GM21423 (cell line): Measurements from ENCODE around the gene SH2D5.
"Not testable (repeated sequence)": the region's sequence is repeated elsewhere in the genome, so short reads cannot be mapped to it uniquely, and the experiment has no call there.

Source experiments
- ATAC-seq: cut with Tn5 transposase; IDR thresholded peaks from one replicate; pipeline ENCODE4 v1.9.1; 2021; ENCODE audit warnings: mild to moderate bottlenecking, moderate library complexity; ENCODE audit not compliant: unreplicated experiment

The SH2D5 gene

DNA sequence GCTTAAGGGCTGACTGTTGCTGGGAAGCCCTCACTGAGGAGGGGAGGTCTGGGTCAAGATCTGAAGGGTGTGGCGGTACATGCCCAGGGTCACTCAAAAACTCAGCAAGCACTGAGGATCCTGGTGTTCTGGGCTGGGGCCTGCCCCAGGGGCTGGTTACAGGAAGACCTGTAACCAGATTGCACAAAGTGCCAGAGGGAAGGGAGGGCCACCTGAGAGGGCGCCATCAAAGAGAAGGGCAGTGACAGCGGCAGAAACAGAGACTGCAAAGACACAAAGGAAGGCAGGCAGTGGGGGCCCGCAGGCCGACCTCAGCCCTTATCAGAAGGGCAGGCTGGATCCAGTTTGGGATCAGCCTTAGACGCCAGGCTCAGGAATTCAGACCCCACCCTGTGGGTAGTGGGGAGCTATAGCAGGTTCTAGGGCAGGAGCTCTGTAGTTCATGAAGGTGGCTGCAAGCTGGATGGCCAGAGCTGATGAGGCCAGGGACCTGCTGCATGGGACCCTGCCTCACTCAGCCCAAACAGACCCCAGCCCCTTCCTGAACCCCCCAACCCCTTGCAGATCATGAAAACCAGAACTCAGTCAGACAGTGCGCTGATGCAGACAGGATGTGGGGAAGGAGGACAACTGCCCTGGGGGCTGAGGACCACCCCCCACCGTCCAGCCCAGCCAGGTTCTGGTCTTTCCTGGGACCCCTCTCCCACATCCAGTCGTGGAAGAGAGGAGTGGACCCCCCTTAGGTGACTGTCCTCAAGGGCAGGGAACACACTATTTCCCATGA is 3.9 kb downstream of the SH2D5 start:
- ATAC-seq: no peak

DNA sequence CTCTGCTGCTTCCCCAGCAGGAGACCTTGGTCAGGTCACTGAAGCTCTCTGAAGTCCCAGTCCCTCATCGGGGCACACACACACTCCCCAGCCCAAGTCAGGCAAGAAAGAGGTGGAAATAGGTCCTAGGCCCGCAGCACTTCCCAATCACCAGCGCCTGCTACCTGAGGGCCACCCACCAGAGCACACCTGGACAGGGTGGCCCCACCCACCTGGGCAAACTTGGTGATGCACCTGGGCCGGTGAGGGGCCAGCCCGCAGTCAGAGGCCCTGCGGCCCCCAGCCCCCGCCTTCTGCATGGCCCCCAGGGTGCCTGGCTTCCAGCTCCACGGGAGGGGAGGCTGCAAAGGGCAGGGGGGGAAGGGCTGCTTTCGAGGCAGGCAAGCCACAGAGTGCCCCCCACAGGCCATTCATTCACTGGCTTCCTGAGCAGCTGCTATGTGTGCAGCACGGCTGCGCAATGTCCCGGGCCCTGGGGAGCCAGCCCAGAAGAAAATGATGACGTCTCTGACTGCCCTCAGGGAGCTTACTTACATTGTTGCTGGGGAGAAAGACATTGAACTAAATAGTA is 4.7 kb downstream of the SH2D5 start:
- ATAC-seq: no peak

DNA sequence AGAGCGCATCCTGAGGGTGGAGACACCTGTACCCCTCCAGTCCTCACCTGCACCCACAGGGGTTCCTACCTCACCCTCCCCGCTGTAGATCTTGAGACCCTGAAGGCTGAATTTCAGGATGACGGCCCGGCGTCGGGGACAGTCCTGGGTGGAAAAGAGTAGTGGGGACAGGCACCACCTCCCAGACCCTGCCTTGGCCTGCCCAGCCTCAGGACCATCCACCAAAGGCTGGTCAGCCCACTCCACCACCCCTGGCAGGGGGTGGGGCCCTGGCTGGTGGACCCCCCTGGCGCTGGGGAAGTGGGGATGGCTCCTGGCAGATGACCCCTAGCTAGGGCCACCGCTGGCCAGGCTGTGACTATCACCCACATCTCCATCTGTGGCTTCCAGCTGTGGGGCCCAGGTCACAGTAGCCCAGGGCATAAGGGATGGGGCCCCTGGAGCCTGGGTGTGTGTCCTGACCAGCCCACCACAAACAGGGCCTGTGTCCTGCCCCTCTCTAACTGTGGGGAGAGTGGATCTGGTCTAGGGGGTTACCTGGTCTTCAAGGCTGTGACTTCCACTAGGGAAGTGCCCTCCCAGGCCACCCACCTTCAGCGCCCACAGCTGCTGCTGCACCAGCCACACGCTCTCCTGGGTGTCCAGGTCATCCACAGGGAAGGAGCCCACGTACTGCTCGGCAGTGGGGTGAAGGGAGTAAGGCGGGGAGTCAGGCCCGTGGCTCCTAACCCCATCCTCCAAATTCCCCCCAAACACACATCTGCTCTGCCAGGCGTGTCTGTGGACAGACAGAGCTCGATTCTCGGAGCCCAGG is 5.4 kb downstream of the SH2D5 start:
- ATAC-seq: no peak

DNA sequence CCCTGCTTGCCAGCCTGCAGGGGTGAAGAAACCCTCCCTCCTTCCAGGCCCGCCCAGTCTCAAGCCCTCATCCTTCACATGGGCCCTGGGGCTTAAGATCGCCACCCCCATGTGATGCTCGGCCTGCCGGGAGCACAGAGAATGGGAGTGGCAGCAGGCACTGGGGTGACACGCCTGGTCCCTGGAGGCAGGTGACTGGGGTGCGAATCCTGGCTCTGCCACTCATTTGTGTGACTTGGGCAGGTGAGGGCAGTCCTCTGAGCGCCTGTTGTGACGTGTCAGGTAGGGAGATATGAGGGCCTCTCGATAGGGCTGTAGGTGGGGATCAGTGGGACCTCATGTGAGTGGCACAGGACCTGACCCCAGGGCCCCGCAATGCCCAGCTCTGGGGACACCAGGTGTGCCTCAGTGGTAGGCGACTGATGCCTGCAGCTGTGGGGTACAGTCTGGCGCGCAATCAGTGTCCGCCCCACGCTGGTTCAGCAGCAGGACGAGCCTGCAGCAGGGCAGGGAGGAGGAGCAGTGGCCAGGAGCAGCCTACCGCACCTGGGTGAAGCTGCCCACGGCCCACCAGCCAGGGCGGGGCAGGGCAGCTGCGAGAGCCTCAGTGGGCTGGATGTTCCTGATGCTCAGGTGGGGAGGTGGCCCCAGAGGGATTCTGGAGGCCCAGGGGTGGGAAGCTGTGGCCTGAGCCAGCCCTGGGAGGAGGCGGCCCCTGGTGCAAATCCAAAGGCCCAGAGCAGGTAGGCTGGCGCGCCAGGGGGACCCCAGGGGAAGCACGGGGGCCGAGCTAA is 6.2 kb downstream of the SH2D5 start:
- no peak for ATAC-seq

DNA sequence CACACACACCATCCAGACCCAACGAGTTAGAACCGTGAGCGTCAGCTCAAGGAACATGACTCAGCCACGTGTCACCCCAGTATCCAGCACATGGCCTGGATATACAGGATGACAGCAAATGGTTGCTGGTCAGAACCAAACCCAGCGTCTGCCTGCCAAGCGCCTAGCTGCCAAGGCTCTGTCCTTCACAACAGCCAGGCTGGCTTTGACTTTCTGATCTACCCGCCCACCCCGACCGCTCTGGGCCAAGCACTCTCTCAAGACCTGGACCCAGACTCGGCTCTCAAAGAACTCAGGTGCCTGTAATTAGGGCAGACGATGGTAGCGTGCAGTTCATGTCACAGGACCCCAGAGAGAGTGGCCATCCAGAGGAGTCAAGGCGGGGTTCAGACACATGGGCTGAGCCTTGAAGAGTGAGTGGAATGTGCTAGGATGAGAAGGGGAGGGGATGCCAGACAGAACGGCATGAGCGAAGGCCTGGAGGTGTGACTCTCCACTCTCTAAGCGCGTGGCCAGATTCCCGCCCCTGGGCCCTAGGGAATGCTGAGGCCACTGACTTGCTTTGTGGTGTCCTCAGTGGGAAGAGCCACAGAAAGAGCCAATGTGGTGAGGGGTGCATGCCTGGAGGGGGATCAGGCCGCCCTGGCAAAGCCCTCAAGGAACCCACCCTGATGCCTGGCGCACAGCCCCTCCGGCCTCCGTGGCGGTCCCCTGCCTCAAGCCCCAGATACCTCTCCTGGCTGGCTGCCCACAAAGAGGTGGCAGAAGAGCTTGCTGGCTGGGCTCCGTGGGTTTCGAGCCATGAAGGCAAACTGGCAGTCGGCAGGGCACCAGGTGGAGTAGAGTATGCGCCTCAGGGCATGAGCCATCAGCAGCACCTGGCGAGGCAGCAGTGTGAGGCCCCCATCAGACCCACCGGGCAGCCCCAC is 7.0 kb downstream of the SH2D5 start:
- no peak for ATAC-seq

DNA sequence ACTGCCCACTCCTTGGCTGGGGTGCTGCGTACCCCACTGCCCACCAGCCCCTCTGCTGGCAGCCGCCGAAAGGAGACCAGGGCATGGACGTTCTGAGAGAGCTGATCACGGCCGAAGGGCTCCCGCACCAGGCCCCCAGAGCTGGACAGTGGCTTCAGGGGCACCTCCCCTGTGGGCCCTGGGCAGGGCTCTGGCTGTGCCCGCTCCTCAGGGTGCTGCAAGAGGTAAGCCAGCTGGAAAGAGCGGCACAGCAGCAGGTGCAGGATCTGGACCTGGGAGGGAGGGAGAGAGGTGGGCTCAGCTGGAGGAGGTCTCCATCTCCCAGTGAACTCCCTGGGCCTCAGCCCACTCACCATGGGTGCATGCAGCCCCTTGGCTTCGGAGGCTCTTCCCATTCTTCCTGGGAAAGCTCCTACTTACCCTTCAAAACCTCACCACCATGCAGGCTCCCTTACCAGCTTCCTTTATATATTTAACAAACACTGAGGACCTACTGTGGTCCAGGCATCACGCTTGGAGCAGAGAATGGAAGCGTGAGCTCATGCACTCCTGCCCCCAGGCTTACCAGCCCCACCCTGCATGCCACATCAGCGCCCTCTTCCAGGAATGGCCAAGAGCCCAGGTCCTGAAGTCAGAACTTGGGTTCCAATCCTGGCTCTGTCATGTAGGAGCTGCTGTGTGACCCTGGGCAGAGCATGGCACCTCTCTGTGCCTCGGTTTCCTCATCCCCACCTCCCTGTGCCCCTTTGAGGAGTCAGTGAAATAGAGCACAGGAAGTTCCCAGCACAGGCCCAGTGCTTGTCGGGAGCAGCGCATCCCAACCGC is 7.9 kb downstream of the SH2D5 start:
- ATAC-seq: no peak

DNA sequence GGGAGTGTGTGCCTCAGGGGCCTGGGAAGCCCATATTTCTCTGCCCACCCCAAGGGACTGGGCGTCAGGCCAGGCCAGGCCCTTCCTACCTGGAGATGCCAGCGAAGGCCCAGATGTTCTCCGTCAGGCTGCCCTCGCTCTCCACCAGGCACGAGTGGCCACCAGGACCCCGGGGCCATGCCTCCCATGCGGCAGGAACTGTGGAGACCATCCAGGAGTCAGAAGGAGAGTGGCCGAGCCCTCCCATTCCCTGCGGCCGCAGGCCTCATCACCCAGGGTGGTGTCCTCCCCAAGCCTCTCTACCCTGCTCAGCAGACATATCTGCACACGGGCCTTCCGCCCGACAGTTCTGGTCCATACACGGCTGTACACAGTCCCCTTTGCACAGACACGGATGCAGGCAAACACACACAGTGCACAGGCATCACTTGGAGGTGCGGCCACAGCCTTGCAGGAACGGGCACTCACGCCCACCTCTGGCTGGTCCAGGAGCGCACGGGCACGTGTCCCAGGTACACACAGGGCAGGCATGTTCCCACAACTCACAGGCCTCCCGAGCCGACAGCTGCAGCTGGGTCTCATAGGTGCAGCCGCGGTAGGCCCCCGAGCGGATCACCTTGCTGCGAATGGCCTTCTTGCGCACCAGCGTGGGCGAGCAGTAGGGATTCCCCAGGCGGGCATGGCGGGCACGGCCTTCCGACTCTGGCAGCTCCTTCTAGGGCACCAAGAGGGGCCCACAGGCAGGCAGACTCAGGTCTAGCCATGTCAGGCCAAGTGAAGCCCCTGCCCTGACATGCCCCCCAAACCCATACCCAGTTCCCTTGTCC is 8.8 kb downstream of the SH2D5 start:
- ATAC-seq: no peak

DNA sequence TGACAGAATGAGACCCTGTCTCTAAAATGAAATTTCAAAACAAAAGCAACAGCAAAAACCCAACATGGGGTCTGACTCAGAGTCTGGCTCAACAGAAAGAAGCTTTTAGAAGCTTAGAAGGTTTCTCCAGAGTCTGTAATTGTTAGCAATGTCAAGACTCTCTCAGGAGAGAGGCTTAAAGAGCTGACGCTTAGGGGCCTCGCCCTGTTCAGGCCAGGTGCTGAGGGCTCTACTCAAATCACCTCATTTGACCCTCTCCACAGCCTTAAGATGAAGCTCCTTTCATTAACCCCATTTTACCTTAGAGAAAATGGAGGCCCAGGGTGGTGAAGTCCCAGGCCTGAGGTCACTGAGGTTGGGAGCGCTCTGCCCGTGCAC is 9.4 kb downstream of the SH2D5 start:
- no peak for ATAC-seq

DNA sequence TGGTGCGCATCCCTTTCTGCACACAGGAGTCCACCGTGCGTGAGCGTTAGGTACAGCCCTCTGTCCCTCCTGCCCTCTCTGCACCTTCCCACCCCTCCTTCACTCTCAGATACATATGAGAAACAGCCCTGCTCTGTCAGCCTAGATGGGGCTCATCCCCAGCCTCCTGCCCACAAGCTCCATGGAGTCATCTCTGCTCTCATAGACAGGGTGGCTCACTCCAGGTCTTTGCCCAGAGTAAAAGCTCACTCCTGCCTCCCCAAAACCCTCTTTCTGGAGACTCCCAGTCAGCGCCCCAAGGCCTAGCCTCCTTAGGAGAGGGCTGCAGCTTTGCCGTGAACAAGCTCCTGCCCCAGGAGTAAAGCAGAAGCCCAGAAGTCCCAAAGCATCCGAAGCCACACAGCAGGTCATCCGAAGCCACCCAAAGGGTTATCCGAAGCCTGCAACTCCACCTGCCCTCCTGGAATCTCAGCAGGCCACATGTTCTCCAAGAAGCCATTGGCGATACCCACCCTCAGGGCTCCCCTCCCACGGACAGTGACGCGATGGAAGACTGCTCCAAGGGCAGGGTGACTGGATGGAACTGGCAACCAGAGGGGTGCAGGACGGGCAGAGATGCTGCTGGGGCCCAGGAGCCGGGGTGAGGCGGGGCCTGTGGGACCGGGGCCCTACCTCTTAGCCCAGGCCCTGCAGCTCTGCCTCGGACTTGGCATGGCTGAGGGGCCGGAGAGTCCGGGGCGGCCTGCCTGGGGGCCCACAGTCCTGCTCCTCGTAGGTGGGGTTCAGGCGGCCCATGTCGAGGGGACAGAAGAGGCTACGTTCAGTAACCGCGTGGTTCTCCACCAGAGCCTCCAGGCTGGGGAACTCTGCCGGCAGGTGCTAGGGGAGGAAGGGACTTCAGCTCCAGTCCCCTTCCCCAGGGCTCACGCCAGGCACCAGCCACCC is 11.1 kb downstream of the SH2D5 start:
- no peak for ATAC-seq

DNA sequence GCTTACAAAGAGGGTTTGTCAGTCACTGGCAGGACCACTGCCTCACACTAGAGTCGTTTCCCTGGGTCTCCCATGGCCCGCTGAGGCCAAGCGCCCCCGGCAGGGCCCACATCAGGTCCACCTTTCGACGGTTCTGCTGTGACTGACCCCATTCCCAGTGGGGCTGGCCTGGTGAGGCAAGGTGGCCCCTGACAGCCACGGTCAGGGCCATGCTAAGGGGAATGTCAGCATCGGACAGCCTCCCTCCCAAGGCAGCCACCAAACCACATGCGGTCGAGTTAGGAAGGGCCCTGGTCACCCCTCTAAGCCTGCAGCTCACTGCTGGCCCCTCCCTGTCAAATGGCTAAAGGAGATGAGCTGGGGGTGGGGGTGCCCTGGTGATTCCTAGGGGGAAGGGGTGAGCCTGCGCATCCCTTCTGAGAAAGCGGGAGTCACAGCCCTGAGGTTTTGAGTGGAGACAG is 11.8 kb downstream of the SH2D5 start:
- no peak for ATAC-seq

DNA sequence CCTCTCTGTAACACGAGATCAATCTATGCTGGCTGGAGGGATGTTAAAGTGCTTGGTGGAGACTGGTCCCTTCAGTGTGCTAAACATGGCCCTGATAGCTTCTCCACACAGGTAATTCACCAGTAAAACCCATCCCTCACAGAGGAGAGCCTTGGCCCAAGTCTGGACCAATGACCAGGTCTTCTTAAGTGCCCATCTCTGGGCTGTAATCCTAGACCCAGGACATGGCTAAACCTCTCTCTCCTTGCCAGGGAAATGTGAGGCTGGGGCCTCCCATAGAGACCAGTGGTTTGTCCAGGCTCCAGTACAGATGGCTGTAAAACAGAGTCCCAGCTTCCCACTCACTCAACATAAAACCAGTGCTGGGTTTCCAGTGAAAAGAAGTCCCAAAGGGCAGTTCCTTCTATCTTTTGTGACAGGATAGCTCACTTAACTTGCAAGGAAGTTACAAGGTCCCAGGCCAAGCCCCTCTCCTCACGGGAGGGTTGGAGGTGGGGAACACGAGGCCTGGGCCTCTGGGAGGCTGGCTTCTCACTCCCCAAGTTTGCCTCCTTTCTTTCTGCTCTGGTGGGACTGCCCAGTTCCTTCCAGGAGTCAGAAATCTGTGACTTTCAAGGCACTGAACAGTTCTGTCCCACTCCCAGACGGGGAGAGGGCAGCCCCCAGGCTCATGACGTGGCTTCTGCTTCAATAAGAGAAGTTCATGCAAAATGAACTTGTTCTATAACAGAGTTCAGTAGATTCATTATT is 12.5 kb downstream of the SH2D5 start:
- ATAC-seq: no peak

DNA sequence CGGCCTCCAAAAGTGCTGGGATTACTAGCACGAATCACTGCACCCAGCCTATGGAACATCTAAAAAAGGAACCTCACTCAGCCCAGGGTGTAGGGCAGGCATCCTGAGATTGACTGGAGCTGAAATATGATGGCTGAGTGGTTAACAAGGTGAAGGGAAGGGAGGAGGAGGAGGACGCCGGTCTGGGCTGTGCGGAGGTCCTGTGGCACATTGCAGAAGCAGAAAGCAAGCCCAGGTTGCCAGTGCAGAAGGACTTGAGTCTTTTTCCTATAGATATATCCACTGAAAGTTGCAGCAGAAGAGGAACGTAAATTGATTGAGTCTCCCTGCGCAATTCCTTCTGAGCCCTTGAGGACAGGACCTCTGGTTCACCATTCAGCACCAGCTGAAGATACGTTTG is 13.2 kb downstream of the SH2D5 start:
- ATAC-seq: no peak

DNA sequence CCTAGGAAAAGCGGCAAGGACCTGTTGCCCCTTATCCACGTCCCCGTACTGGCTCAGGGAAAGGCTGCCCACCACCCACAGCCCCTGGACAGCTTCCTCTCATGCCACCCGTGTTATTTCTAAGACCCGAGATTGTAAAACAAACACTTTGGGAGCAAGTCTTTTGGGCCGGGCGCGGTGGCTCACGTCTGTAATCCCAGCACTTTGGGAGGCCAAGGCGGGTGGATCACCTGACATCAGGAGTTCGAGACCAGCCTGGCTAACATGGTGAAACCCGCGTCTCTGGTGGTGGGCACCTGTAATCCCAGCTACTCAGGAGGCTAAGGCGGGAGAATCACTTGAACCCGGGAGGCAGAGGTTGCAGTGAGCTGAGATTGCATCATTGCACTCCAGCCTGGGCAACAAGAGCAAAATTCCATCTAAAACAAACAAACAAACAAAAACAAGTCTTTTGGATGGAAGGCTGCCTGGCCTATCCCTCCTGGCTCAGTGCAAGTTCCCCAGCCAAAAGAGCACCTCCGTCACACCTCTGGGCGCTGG is 14.1 kb downstream of the SH2D5 start:
- ATAC-seq: not testable (repeated sequence)

DNA sequence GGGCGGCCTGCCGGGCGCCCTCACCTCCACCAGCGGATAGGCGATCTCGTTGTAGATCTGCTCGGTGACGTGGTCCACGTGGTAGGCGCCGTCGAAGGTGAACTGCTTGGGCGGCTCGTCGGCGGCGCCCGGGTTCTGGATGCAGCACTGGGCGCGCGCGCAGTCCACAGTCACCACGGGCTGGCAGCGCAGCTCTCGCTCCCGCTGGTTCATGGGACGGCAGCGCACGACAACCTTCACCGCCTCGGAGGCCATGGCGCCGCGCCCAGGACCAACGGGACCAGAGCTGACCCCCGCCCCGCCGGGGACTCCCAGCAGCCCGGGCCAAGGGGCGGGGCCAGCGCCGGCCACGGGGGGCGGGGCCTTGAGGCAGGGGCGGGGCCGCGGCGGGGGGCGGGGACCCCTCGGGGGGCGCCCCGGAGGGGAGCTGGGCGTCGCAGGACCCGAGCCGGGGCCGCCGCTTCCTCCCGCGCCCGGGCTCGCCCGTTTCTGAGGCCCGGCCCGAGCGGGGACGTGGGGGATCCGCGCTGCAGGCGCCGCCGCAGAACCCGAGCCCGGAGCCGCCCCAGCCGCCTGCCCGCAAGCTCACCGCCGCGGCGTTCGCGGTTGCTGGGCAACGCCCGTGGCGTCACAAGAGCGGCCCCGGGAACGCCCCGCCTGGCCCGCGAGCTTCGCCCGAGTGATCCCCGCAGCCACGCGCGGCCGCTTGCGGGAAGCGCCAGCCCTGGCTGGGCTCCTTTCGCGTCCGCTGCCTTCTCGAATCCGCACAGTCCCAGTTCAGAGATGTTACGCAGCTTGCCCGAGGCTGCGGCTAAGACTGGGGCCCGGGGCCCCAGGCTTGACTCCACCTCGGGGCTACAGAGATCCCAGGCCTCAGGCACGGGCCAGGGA is 14.8 kb downstream of the SH2D5 start, which contains the start of gene KIF17:
KIF17 (minus strand) TSS at position 556 of the 891 bp plus-strand sequence; CDS start at position 255, 301 bp downstream.
- ATAC-seq: no peak

DNA sequence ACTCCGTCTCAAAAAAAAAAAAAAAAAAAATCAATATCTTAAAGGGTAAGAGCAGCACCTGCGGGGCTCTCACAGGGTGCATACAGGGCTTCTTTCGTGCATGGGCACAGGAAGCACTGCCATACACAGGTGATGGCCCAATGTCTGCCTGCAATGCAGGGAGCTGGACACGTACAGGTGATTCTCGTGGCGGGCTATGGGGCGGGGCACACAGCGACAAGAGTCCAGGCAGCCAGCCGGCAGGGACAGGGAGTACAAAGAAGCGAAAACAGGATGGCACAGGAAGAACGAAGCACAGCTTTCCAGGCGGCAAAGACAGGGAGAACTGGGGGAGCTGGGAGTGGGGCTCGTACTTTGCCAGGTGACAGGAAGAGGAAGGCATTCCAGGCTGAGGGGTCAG is 16.3 kb downstream of the SH2D5 start:
- no peak for ATAC-seq
